Transverse colon (tissue), 4 donors: Measurements from ENCODE around the gene ZNF227. TPM values are rescaled to one million over a fixed set of nuclear protein-coding genes. Genes with fewer than 3 reads are reported as not detected.

Experiments
- DNase-seq: peaks from one replicate; pipeline ENCODE4 v3.0.0-alpha.2; 2019
- H3K27ac ChIP-seq, 4 donors: fragments of 200-600 bp; sonication (generic); 2 replicates each; pipeline ENCODE4 v1.5.1; 2016 to 2018; ENCODE audit warnings: inconsistent platforms in 4 of 4
- H3K27me3 ChIP-seq: fragments of 200-600 bp; sonication (generic); 2 replicates; pipeline ENCODE4 v1.5.1; 2017; ENCODE audit warnings: inconsistent platforms
- H3K36me3 ChIP-seq, 4 donors: fragments of 200-600 bp; sonication (generic); 2 replicates each; pipeline ENCODE4 v1.5.1; 2017 to 2019; ENCODE audit warnings: inconsistent platforms in 4 of 4
- H3K4me1 ChIP-seq, 4 donors: fragments of 200-600 bp; sonication (generic); 2 replicates each; pipeline ENCODE4 v1.5.1; 2017 to 2020; ENCODE audit warnings: inconsistent platforms in 4 of 4
- H3K4me3 ChIP-seq, 4 donors: fragments of 200-600 bp; sonication (generic); 1 replicate in 1 of 4; 2 replicates in 3 of 4; pipeline versions ENCODE4 v1.5.1 to v1.6.1; 2017 to 2019; ENCODE audit warnings: inconsistent platforms in 4 of 4
- H3K9me3 ChIP-seq, 2 donors: fragments of 200-600 bp; sonication (generic); 2 replicates each; pipeline ENCODE4 v1.5.1; 2017 to 2019; ENCODE audit warnings: inconsistent platforms in 2 of 2
- CTCF ChIP-seq, 5 experiments: fragments of 200-600 bp in 3 of 5; fragments of 450-650 bp in 2 of 5; sonication (generic) in 3 of 5; IDR thresholded peaks; 1 replicate in 2 of 5; 2 replicates in 3 of 5; pipeline ENCODE4 v1.5.1; 2016 to 2017; ENCODE audit warnings: antibody characterized with exemption in 5 of 5, inconsistent platforms in 3 of 5, mild to moderate bottlenecking in 2 of 5, moderate library complexity in 1 of 5
- EP300 ChIP-seq: sonication (generic); formaldehyde crosslinking; IDR thresholded peaks from one replicate; pipeline ENCODE4 v1.6.1; 2017; ENCODE audit warnings: antibody characterized with exemption, low read depth
- POLR2A ChIP-seq: fragments of 450-650 bp; IDR thresholded peaks from one replicate; pipeline ENCODE4 v1.6.1; 2016; ENCODE audit warnings: antibody characterized with exemption, mild to moderate bottlenecking, moderate library complexity
- POLR2AphosphoS5 ChIP-seq, 3 donors: sonication (generic); formaldehyde crosslinking; IDR thresholded peaks; one replicate each; pipeline ENCODE4 v1.6.1; 2016; ENCODE audit warnings: antibody characterized with exemption in 3 of 3
- WGBS, 2 donors: methylation state at CpG; one replicate each; pipeline ENCODE4 v1.1.5; 2018; ENCODE audit warnings: low coverage in 1 of 2; 5-methylcytosine and 5-hydroxymethylcytosine counted together
- in situ Hi-C, 4 donors: fragments of 200-750 bp; cut with MboI; loops; one replicate each; pipeline versions ENCODE4 v1.15.0 to v1.15.1; 2017; ENCODE audit warnings: low sequenced_read_pairs in 3 of 4, low pct_ligation_motif_present in 1 of 4, low pct_unique_long_range_greater_than_20kb in 1 of 4
- intact Hi-C: fragments of 100-400 bp; cut with DNase I; formaldehyde crosslinking; loops from one replicate; pipeline ENCODE4 v1.15.1; 2023; ENCODE audit warnings: low total_unique reads
- total RNA-seq, 4 donors: library from RNA; depleted of rRNA; stranded (reverse); fragments of >200 nt; gene quantifications; one replicate each; pipeline ENCODE4 v1.1.0, GENCODE V29; 2016

The ZNF227 gene
- total RNA-seq, 4 donors from 2014 or later, result 2.4 to 12.4 (median 10.5) TPM

GRCh38 chr19:44255705-44256411, 43.5 kb downstream of the ZNF227 start:
- peaks cover 0 to 7% (median 0%) of the 10 kb centered on the region in 4 donors for H3K4me1 ChIP-seq
- DNase-seq, result no peak
- TF ChIP-seq CTCF (IDR thresholded peaks at IDR 0.05), result no peak
- TF ChIP-seq POLR2AphosphoS5 (IDR thresholded peaks at IDR 0.05), result no peak
- no peak for TF ChIP-seq EP300
- TF ChIP-seq POLR2A, result no peak
- intact Hi-C loops (no loop called here), in situ Hi-C loops (no loop called here)
- H3K36me3 ChIP-seq, result no peaks in the 10 kb centered on the region
- peaks cover 63 to 69% of the 10 kb centered on the region in 2 donors for H3K9me3 ChIP-seq
- no peak overlapping the region for H3K4me3 ChIP-seq
- H3K27ac ChIP-seq, result no peak overlapping the region
- H3K27me3 ChIP-seq, result no peaks in the 10 kb centered on the region

DNA sequence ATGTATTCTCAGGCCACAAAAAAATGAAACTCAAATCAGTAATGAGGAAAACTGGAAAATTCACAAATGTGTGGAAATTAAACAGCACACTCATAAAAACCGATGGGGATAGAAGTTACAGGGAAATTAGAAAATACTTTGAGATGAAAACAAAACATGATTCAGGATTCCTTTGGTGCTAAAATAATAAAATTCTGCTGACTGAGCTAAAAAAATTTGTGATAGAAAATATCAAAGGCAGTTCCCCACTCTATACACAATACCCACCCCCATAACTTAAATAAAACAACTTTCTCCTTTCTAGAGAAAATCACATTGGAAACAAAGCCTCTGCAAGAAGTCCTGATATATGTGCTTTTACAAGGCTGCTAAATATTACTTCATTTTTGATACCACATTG, 45.8 kb downstream of the ZNF227 start:
- Histone ChIP-seq H3K9me3 (peaks cover 40 to 46% of the 10 kb centered on the region in 2 donors), H3K27me3 (no peaks in the 10 kb centered on the region), H3K4me1 (peaks cover 0 to 7% (median 0%) of the 10 kb centered on the region in 4 donors), H3K36me3 (no peaks in the 10 kb centered on the region), H3K27ac (no peak overlapping the region), H3K4me3 (no peak overlapping the region)
- intact Hi-C loops, result no loop called here
- DNase-seq, result no peak
- TF ChIP-seq POLR2A, result no peak
- TF ChIP-seq EP300, result no peak
- no peak for TF ChIP-seq CTCF (IDR thresholded peaks at IDR 0.05)
- no peak for TF ChIP-seq POLR2AphosphoS5 (IDR thresholded peaks at IDR 0.05)
- 88 to 100% methylated on average over 1 of the region's 1 CpG for WGBS, 2 donors
- in situ Hi-C loops, result no loop called here

DNA sequence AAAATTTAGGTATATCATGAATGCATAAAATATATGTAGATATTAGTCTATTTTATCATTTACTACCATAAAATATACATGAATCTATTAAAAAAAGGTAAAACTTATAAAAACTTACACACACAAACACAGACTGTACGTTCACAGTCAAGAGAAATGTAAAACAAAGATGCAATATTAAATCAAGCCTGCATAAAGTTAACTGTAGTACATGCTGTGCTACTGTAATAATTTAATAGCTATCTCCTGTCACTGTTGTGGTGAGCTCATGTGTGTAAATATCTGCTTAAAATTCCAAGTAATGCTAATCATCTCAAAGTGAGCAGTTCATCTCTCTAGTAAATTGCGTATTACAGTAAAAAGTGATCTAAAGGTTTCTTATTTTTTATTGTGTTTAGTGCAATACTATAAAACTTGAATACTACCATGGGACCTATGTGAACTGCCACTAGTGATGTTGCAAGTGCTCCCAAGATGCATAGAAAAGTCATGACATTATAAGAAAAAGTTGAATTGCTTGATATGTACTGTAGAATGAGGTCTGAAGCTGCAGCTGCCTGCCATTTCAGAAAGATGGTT, 46.6 kb downstream of the ZNF227 start:
- Histone ChIP-seq H3K27me3 (no peaks in the 10 kb centered on the region), H3K9me3 (peaks cover 35 to 41% of the 10 kb centered on the region in 2 donors), H3K27ac (no peak overlapping the region), H3K4me3 (no peak overlapping the region), H3K4me1 (peaks cover 0 to 7% (median 0%) of the 10 kb centered on the region in 4 donors), H3K36me3 (no peaks in the 10 kb centered on the region)
- intact Hi-C loops (no loop called here), in situ Hi-C loops (no loop called here)
- no peak for DNase-seq
- no peak for TF ChIP-seq POLR2A
- no peak for TF ChIP-seq EP300
- no peak for TF ChIP-seq POLR2AphosphoS5 (IDR thresholded peaks at IDR 0.05)
- no peak for TF ChIP-seq CTCF (IDR thresholded peaks at IDR 0.05)
- WGBS, 2 donors, result 91 to 100% methylated on average over 2 of the region's 2 CpGs

- Histone ChIP-seq H3K4me3 (peak overlapping the region in 3 of 4 donors; percentile 32 to 47 (median 35)), H3K4me1 (peaks cover 0 to 7% (median 0%) of the 10 kb centered on the region in 4 donors), H3K27ac (peak overlapping the region; percentile 61 to 84 (median 76)), H3K9me3 (peaks cover 21 to 30% of the 10 kb centered on the region in 2 donors), H3K27me3 (no peaks in the 10 kb centered on the region), H3K36me3 (no peaks in the 10 kb centered on the region)
- intact Hi-C loops (no loop called here), in situ Hi-C loops (no loop called here)
- no peak for TF ChIP-seq POLR2AphosphoS5 (IDR thresholded peaks at IDR 0.05)
- TF ChIP-seq CTCF (IDR thresholded peaks at IDR 0.05), result no peak
- TF ChIP-seq POLR2A, result no peak
- no peak for TF ChIP-seq EP300
- DNase-seq, result peak; percentile 14
- 15 to 16% methylated on average over 7 of the region's 7 CpGs for WGBS, 2 donors
Observed at GRCh38 chr19:44260343-44260681, 48.0 kb downstream of the ZNF227 start.
